Activated CD4-positive, alpha-beta memory T cell treated with anti-CD3 and anti-CD28 coated beads, Interleukin-2, amount 10 ng/mL, durations not matched to agents 7 days and 5 days (primary cell): ENCODE data around the gene ZFP36L1. TPM values are rescaled to one million over a fixed set of nuclear protein-coding genes. Genes with fewer than 3 reads are reported as not detected.

Experiments used
- CTCF ChIA-PET: fragments of 350-600 bp; sonication (Branson Sonifier 250); formaldehyde crosslinking; loops from one replicate; lab custom pipeline; 2021; ENCODE audit warnings: antibody characterized with exemption, inconsistent platforms; lab: Charles Lee
- POLR2A ChIA-PET: fragments of 350-600 bp; sonication (Branson Sonifier 250); formaldehyde crosslinking; loops from one replicate; lab custom pipeline; 2021; ENCODE audit warnings: antibody characterized with exemption; lab: Charles Lee
- DNase-seq: peaks from one replicate; pipeline ENCODE4 v3.0.0-alpha.2; 2020
- H3K27ac Mint-ChIP-seq: one replicate; pipeline ENCODE4 v1.8.0; 2021; ENCODE audit warnings: mild to moderate bottlenecking, mixed read lengths
- H3K27me3 Mint-ChIP-seq: one replicate; pipeline ENCODE4 v1.8.0; 2021; ENCODE audit warnings: mixed read lengths
- H3K36me3 Mint-ChIP-seq: one replicate; pipeline ENCODE4 v1.8.0; 2021; ENCODE audit warnings: low read depth, mixed read lengths
- H3K4me1 Mint-ChIP-seq: one replicate; pipeline ENCODE4 v1.8.0; 2021; ENCODE audit warnings: mixed read lengths
- H3K4me3 Mint-ChIP-seq: one replicate; pipeline ENCODE4 v1.8.0; 2021; ENCODE audit warnings: mild to moderate bottlenecking, mixed read lengths
- H3K9me3 Mint-ChIP-seq: one replicate; pipeline ENCODE4 v1.8.0; 2021; ENCODE audit warnings: mixed read lengths
- total RNA-seq, 2 experiments: library from RNA; stranded (reverse); gene quantifications; one replicate each; pipeline ENCODE4 v1.2.3, GENCODE V29; 2021

Gene ZFP36L1, protein sequence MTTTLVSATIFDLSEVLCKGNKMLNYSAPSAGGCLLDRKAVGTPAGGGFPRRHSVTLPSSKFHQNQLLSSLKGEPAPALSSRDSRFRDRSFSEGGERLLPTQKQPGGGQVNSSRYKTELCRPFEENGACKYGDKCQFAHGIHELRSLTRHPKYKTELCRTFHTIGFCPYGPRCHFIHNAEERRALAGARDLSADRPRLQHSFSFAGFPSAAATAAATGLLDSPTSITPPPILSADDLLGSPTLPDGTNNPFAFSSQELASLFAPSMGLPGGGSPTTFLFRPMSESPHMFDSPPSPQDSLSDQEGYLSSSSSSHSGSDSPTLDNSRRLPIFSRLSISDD
- total RNA-seq: 100 to 1,000 TPM in 1 of 2 experiments, 10 to 100 TPM in 1; 96.1 to 103 TPM

DNA sequence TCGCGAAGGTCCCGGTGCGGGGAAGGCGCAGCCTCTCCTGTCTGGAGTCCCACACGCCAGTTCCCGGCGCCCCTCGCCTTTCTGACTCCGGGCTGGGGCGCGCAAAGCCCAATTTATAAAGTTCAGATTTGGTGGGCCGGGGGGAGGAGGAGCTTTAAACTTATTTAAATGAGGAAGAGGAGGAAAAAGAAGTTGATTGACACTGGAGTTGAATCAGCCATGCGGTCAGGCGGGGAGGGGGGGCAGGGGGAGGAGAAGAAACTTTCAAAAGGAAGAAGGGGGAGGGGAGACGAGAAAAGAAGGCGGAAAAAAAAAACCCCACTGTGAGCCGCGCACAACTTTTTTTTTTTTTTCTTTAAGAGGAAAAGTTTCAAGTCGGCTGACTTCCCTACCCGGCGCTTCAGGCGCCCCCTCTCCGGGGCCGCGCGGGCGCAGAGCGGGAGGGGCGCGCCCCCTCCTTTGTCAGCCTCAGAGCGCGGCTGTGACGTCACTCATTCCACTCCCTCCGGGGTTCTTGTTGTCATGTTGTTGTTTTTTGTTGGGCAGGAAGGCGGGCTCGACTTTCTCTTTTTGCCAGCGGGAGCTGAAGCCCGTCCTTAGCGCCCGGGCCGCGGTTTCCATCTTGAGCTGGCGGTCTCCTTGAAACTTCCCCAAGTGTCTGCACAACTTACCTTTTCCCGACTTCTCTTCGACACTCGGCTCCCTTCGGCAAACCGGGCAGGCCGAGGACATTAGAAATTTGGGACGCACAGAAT lies at the start of gene ZFP36L1:
ZFP36L1 (minus strand) TSS at position 89 of the 755 bp plus-strand sequence. CDS start 129 bp downstream, outside the sequence.
- H3K4me3 Mint-ChIP-seq: peak within 1 kb of the TSS; percentile 92
- H3K9me3 Mint-ChIP-seq: no peaks in the 10 kb centered on the region
- POLR2A ChIA-PET: interaction anchor here (0.6 to 12.6 kb wide), 27 partner anchors 9 to 1430 kb away, joined by 3 to 496 read pairs (median 4); partner anchors contain the start of genes ERH, RDH11 and ZFYVE26
- H3K27me3 Mint-ChIP-seq: no peaks in the 10 kb centered on the region
- peaks cover 60% of the 10 kb centered on the region for H3K36me3 Mint-ChIP-seq
- peak; percentile 95 for DNase-seq
- H3K27ac Mint-ChIP-seq: peak within 1 kb of the TSS; percentile 100
- CTCF ChIA-PET: interaction anchor here (1.3 to 7.1 kb wide), 5 partner anchors 12 to 544 kb away, joined by 3 to 178 read pairs (median 43); no protein-coding TSS in a partner anchor
- peaks cover 52% of the 10 kb centered on the region for H3K4me1 Mint-ChIP-seq

DNA sequence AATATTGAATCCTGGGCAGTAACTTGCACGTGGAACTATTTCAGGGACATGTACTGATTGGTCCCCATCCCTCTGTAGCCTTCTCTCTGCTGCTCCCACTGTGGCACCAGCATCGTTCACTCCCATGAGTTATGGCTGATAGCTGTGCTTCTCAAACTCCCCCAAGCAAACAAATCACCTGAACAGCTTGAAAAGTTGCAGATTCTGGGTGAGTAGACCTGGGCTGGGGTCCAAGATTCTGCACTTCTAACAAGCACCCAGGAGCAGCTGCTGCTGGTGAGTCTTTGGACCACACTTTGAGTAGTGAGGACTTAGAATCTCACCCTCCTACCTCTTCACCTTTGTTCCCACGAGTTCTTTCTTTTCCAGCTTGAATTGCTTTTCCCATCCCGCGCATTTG lies 49.4 kb upstream of the ZFP36L1 start:
- peaks cover 3% of the 10 kb centered on the region for H3K9me3 Mint-ChIP-seq
- peaks cover 13% of the 10 kb centered on the region for H3K27me3 Mint-ChIP-seq
- no peak overlapping the region for H3K4me3 Mint-ChIP-seq
- CTCF ChIA-PET: interaction anchor here (2.9 to 3.4 kb wide), 3 partner anchors 12 to 25 kb away, joined by 18 to 30 read pairs (median 27); no protein-coding TSS in a partner anchor
- POLR2A ChIA-PET: no interaction called here
- no peak overlapping the region for H3K27ac Mint-ChIP-seq
- DNase-seq: no peak
- peaks cover 20% of the 10 kb centered on the region for H3K4me1 Mint-ChIP-seq
- peaks cover 9% of the 10 kb centered on the region for H3K36me3 Mint-ChIP-seq

DNA sequence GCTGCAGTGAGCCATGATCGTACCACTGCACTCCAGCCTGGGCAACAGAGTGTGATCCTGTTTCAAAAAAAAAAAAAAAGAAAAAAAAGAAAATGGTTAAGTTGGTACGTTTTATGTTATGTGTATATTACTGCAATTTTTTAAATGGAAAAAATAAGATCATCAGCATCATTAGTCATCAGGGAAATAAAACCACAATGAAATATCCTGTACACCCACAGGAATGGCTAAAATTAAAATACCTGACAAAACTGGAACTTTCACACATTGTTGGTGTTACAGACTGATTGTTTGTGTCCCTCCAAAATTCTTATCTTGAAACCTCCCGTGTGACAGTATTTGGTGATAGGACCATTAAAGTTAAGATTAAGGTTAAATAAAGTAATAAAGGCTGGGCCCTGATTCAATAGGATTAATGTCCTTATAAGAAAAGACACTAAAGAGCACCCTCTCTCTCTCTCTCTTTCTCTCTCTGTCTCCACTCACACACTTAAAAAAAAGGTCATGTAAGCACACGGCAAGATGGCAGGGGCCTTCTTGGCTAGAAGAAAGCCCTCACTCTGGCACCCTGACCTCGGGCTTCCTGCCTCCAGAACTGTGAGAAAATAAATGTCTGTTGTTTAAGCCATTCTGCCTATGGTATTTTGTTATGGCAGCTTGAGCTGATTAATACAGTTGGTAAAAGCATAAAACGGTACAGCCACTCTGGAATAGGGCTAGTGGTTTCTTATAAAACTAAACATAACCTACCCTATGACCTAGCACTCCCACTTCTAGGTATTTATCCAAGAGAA lies 48.3 kb upstream of the ZFP36L1 start:
- H3K4me3 Mint-ChIP-seq: no peak overlapping the region
- peaks cover 13% of the 10 kb centered on the region for H3K27me3 Mint-ChIP-seq
- H3K27ac Mint-ChIP-seq: no peak overlapping the region
- peaks cover 11% of the 10 kb centered on the region for H3K9me3 Mint-ChIP-seq
- ChIA-PET POLR2A (no interaction called here), CTCF (no interaction called here)
- DNase-seq: no peak
- H3K36me3 Mint-ChIP-seq: peaks cover 16% of the 10 kb centered on the region
- peaks cover 22% of the 10 kb centered on the region for H3K4me1 Mint-ChIP-seq

- peaks cover 16% of the 10 kb centered on the region for H3K9me3 Mint-ChIP-seq
- ChIA-PET CTCF (no interaction called here), POLR2A (interaction anchor here (0.8 kb wide), 1 partner anchor 14 kb away, joined by 3 read pairs; no protein-coding TSS in a partner anchor)
- no peak overlapping the region for H3K4me3 Mint-ChIP-seq
- no peak for DNase-seq
- H3K27ac Mint-ChIP-seq: no peak overlapping the region
- peaks cover 13% of the 10 kb centered on the region for H3K27me3 Mint-ChIP-seq
- peaks cover 29% of the 10 kb centered on the region for H3K4me1 Mint-ChIP-seq
- peaks cover 21% of the 10 kb centered on the region for H3K36me3 Mint-ChIP-seq
These were observed 47.6 kb upstream of the ZFP36L1 start for GRCh38 chr14:68840454-68840853.

DNA sequence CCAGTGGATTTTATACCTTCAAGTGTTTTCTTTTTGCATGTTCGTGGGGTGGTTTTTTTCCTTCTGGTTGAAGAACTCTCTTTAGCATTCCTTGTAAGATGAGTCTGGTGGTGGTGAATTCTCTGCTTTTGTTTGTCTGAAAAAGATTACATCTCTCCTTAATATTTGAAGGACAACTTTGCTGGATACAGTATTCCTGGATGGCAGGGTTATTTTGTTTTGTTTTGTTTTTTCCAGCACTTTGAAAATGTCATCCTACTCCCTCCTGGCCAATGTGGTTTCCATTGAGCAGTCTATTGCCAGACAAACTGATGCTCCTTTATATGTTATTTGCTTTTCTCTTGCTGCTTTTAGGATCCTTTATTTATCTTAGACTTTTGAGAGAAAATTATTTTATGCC lies 43.2 kb upstream of the ZFP36L1 start:
- CTCF ChIA-PET: interaction anchor here (0.7 to 1.3 kb wide), 2 partner anchors 8 to 16 kb away, joined by 3 to 4 read pairs; no protein-coding TSS in a partner anchor

DNA sequence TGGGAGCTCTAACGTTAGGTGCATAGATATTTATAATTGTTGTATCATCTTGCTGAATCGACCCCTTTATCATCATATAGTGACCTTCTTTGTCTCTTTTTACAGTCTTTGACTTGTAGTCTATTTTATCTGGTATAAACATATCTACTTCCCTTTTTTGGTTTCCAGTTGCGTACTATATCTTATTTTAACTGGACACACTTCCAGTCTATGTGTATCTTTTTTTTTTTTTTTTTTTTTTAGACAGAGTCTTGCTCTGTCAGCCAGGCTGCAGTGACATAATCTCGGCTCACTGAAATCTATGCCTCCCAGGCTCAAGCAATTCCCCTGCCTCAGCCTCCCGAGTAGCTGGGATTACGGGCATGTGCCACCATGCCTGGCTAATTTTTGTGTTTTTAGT lies 41.9 kb upstream of the ZFP36L1 start:
- peaks cover 12% of the 10 kb centered on the region for H3K4me1 Mint-ChIP-seq
- no peak for DNase-seq
- POLR2A ChIA-PET: no interaction called here
- no peak overlapping the region for H3K27ac Mint-ChIP-seq
- peaks cover 24% of the 10 kb centered on the region for H3K27me3 Mint-ChIP-seq
- H3K9me3 Mint-ChIP-seq: peaks cover 17% of the 10 kb centered on the region
- CTCF ChIA-PET: interaction anchor here (0.7 to 2.2 kb wide), 3 partner anchors 10 to 864 kb away, joined by 3 to 12 read pairs (median 3); no protein-coding TSS in a partner anchor
- no peak overlapping the region for H3K4me3 Mint-ChIP-seq
- H3K36me3 Mint-ChIP-seq: peaks cover 21% of the 10 kb centered on the region

More for the DNA sequence above, 43.2 kb upstream of the ZFP36L1 start:
- Mint-ChIP-seq H3K27me3 (peaks cover 19% of the 10 kb centered on the region), H3K36me3 (peaks cover 21% of the 10 kb centered on the region), H3K4me3 (no peak overlapping the region), H3K27ac (no peak overlapping the region), H3K9me3 (peaks cover 17% of the 10 kb centered on the region), H3K4me1 (peaks cover 17% of the 10 kb centered on the region)
- DNase-seq: no peak
- POLR2A ChIA-PET: no interaction called here

- DNase-seq: no peak
- Mint-ChIP-seq H3K27me3 (peaks cover 20% of the 10 kb centered on the region), H3K9me3 (no peaks in the 10 kb centered on the region), H3K4me1 (no peaks in the 10 kb centered on the region), H3K36me3 (no peaks in the 10 kb centered on the region), H3K27ac (no peak overlapping the region), H3K4me3 (no peak overlapping the region)
- POLR2A ChIA-PET: no interaction called here
- CTCF ChIA-PET: interaction anchor here (4.8 kb wide), 1 partner anchor 15 kb away, joined by 27 read pairs; no protein-coding TSS in a partner anchor
These were observed 35.8 kb upstream of the ZFP36L1 start for GRCh38 chr14:68828698-68829097.

- Mint-ChIP-seq H3K4me3 (no peak overlapping the region), H3K4me1 (peaks cover 18% of the 10 kb centered on the region), H3K27ac (no peak overlapping the region), H3K9me3 (no peaks in the 10 kb centered on the region), H3K36me3 (no peaks in the 10 kb centered on the region), H3K27me3 (peaks cover 7% of the 10 kb centered on the region)
- POLR2A ChIA-PET: interaction anchor here (1.3 to 2.0 kb wide), 2 partner anchors 11 to 30 kb away, joined by 3 to 4 read pairs; no protein-coding TSS in a partner anchor
- no peak for DNase-seq
- CTCF ChIA-PET: interaction anchor here (1.1 to 3.6 kb wide), 8 partner anchors 9 to 892 kb away, joined by 3 to 18 read pairs (median 7); no protein-coding TSS in a partner anchor
These were observed 32.9 kb upstream of the ZFP36L1 start for GRCh38 chr14:68825729-68826128.

- Mint-ChIP-seq H3K36me3 (no peaks in the 10 kb centered on the region), H3K4me1 (peaks cover 28% of the 10 kb centered on the region), H3K27ac (no peak overlapping the region), H3K9me3 (no peaks in the 10 kb centered on the region), H3K27me3 (peaks cover 2% of the 10 kb centered on the region), H3K4me3 (no peak overlapping the region)
- POLR2A ChIA-PET: interaction anchor here (1.3 kb wide), 1 partner anchor 29 kb away, joined by 3 read pairs; no protein-coding TSS in a partner anchor
- peak; percentile 54 for DNase-seq
- CTCF ChIA-PET: interaction anchor here (0.6 to 5.6 kb wide), 15 partner anchors 8 to 891 kb away, joined by 3 to 21 read pairs (median 6); no protein-coding TSS in a partner anchor
These were observed 31.9 kb upstream of the ZFP36L1 start for GRCh38 chr14:68824517-68825347.

- CTCF ChIA-PET: interaction anchor here (1.7 to 5.6 kb wide), 6 partner anchors 20 to 891 kb away, joined by 5 to 21 read pairs (median 7); no protein-coding TSS in a partner anchor
- Mint-ChIP-seq H3K36me3 (no peaks in the 10 kb centered on the region), H3K9me3 (no peaks in the 10 kb centered on the region), H3K4me3 (no peak overlapping the region), H3K27ac (no peak overlapping the region), H3K4me1 (peaks cover 33% of the 10 kb centered on the region), H3K27me3 (peaks cover 2% of the 10 kb centered on the region)
- DNase-seq: no peak
- POLR2A ChIA-PET: no interaction called here
These were observed 31.3 kb upstream of the ZFP36L1 start for GRCh38 chr14:68824207-68824516.

DNA sequence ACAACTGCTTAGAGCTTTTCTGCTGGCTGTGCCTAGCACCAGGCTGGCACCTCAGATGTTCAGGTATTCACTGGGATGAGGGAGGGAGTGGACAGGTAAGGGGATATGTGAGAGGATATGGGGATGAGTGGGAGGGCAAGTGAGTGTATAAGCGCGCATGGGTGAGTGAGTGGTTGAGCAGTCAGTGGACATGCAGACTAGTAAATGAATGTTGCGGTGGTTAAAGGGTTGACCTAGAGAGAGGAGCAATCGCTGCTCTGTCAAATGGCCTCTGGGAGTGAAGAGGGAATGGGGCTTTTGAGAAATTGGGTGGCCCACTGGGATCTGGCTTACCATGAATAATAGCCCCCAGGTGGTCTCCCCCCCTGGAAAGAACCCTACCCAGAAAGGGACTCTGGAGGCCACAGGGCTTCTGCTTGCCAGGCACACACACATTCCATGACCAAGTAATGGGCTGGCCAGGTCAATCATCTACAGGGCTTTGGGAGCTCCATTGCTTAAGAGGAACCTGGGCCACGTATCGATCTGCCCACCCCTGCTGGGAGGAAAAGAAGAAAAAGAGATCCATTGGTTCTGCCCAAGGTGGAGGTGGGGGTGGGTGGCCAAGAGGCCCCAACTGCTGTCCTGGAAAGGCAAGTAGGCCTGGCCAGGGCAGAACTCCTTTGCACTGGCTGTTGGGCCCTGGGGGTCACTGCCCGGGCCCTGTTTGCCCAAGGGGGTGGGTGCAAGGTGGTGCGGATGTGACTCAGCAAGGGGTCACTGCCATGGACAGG lies 30.8 kb upstream of the ZFP36L1 start:
- POLR2A ChIA-PET: interaction anchor here (13.2 kb wide), 1 partner anchor 35 kb away, joined by 496 read pairs; the partner anchor contains the start of gene ZFP36L1
- DNase-seq: no peak
- H3K9me3 Mint-ChIP-seq: no peaks in the 10 kb centered on the region
- peaks cover 34% of the 10 kb centered on the region for H3K4me1 Mint-ChIP-seq
- peak overlapping the region; percentile 21 for H3K27ac Mint-ChIP-seq
- no peaks in the 10 kb centered on the region for H3K36me3 Mint-ChIP-seq
- no peak overlapping the region for H3K4me3 Mint-ChIP-seq
- peaks cover under 1% of the 10 kb centered on the region for H3K27me3 Mint-ChIP-seq
- CTCF ChIA-PET: interaction anchor here (1.7 to 5.6 kb wide), 4 partner anchors 21 to 879 kb away, joined by 6 to 21 read pairs (median 8); no protein-coding TSS in a partner anchor
